ENCODE measurements around the gene IVL.

DNA sequence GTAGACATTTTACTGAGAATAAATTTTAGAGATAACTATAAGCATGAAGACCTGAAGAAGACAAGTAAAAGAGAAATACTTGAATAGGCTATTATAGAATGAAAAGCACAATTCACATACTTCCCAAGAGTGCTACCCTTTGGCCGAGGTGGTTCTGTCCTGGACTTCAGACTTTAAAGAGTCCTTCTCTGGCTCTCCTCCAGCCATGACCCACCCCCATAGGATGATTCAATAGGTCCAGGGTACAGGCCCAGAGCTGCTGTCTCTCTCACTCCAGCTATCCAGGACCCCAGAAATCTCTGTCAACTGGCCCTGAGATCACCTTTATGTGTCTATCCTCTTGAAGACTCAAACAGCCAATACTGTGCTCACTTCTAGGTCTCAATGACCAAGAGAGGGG is 31.5 kb upstream of the IVL start:
- TF ChIP-seq, protein P1, sequence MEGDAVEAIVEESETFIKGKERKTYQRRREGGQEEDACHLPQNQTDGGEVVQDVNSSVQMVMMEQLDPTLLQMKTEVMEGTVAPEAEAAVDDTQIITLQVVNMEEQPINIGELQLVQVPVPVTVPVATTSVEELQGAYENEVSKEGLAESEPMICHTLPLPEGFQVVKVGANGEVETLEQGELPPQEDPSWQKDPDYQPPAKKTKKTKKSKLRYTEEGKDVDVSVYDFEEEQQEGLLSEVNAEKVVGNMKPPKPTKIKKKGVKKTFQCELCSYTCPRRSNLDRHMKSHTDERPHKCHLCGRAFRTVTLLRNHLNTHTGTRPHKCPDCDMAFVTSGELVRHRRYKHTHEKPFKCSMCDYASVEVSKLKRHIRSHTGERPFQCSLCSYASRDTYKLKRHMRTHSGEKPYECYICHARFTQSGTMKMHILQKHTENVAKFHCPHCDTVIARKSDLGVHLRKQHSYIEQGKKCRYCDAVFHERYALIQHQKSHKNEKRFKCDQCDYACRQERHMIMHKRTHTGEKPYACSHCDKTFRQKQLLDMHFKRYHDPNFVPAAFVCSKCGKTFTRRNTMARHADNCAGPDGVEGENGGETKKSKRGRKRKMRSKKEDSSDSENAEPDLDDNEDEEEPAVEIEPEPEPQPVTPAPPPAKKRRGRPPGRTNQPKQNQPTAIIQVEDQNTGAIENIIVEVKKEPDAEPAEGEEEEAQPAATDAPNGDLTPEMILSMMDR (IDR thresholded peaks at IDR 0.05) = no peak
- no peak for TF ChIP-seq POLR2A (IDR thresholded peaks at IDR 0.05)

Data from adrenal gland (tissue), 5 donors.